Keratinocyte (primary cell): Measurements from ENCODE around the gene EGFLAM. TPM values are rescaled to one million over a fixed set of nuclear protein-coding genes. Genes with fewer than 3 reads are reported as not detected.

Source experiments
- DNase-seq: peaks from one replicate; pipeline ENCODE4 v3.0.0-alpha.2; 2011; ENCODE audit warnings: low read depth, missing footprints, low spot score
- FAIRE-seq: peaks from 2 replicates; lab custom pipeline; 2011; peaks lifted over from hg19 to GRCh38; lab: Jason Lieb, UNC
- H2AFZ ChIP-seq: 2 replicates; pipeline ENCODE4 v1.6.0; 2012; ENCODE audit warnings: low read length, control low read depth, inconsistent platforms; ENCODE audit not compliant: control insufficient read depth
- H3K27ac ChIP-seq: 2 replicates; pipeline ENCODE4 v1.5.1; 2011; ENCODE audit warnings: low read length; ENCODE audit not compliant: control insufficient read depth, insufficient read depth
- H3K27me3 ChIP-seq: 3 replicates; pipeline ENCODE4 v1.6.0; 2011; ENCODE audit warnings: low read length; ENCODE audit not compliant: control insufficient read depth, insufficient read depth; ENCODE audit errors: extremely low read depth
- H3K36me3 ChIP-seq, 2 experiments: 2 replicates in 1 of 2; 3 replicates in 1 of 2; pipeline ENCODE4 v1.5.1; 2011; ENCODE audit warnings: low read length in 2 of 2, mild to moderate bottlenecking in 1 of 2; ENCODE audit not compliant: control insufficient read depth in 2 of 2, insufficient read depth in 2 of 2; ENCODE audit errors: extremely low read depth in 1 of 2
- H3K4me1 ChIP-seq: 3 replicates; pipeline ENCODE4 v1.5.1; 2011; ENCODE audit warnings: low read length; ENCODE audit not compliant: control insufficient read depth, insufficient read depth; ENCODE audit errors: extremely low read depth
- H3K4me2 ChIP-seq: 3 replicates; pipeline ENCODE4 v1.6.0; 2011; ENCODE audit warnings: low read depth, low read length; ENCODE audit not compliant: control insufficient read depth, insufficient read depth; ENCODE audit errors: extremely low read depth
- H3K4me3 ChIP-seq, 3 experiments: fragments of 200-600 bp in 1 of 3; sonication (generic) in 1 of 3; 2 replicates in 2 of 3; 3 replicates in 1 of 3; pipeline ENCODE4 v1.5.1; 2011 to 2016; ENCODE audit warnings: low read length in 3 of 3, mild to moderate bottlenecking in 3 of 3, control low read depth in 2 of 3, inconsistent platforms in 1 of 3, low read depth in 1 of 3, mixed read lengths in 1 of 3, mixed run types in 1 of 3, moderate library complexity in 1 of 3; ENCODE audit not compliant: control insufficient read depth in 2 of 3, insufficient read depth in 2 of 3; ENCODE audit errors: extremely low read depth in 1 of 3
- H3K79me2 ChIP-seq: 2 replicates; pipeline ENCODE4 v1.6.0; 2012; ENCODE audit warnings: low read length; ENCODE audit not compliant: control insufficient read depth, insufficient read depth
- H3K9ac ChIP-seq: 3 replicates; pipeline ENCODE4 v1.6.0; 2011; ENCODE audit warnings: low read length; ENCODE audit not compliant: control insufficient read depth, insufficient read depth; ENCODE audit errors: extremely low read depth
- H3K9me1 ChIP-seq: 3 replicates; pipeline ENCODE4 v1.6.0; 2011; ENCODE audit warnings: low read length; ENCODE audit not compliant: control insufficient read depth, insufficient read depth; ENCODE audit errors: extremely low read depth
- H3K9me3 ChIP-seq: 2 replicates; pipeline ENCODE4 v1.5.1; 2012; ENCODE audit warnings: low read depth, low read length; ENCODE audit not compliant: control insufficient read depth
- H4K20me1 ChIP-seq: 3 replicates; pipeline ENCODE4 v1.6.0; 2011; ENCODE audit warnings: low read length; ENCODE audit not compliant: control insufficient read depth, insufficient read depth; ENCODE audit errors: extremely low read depth
- EZH2 ChIP-seq: IDR thresholded peaks from one replicate; pipeline ENCODE4 v1.6.1; 2012; ENCODE audit warnings: inconsistent platforms, mild to moderate bottlenecking, low read length, moderate library complexity
- dilution Hi-C: fragments of 300-500 bp; cut with MboI; formaldehyde crosslinking; loops from one replicate; pipeline ENCODE4 v1.7.0; 2020; ENCODE audit warnings: low sequenced_read_pairs; ENCODE audit not compliant: extremely low pct_ligation_motif_present
- polyA plus RNA-seq, 5 experiments: library from polyadenylated mRNA; depleted of rRNA in 3 of 5; stranded (reverse) in 3 of 5; stranded (forward) in 1 of 5; unstranded in 1 of 5; fragments of >200 nt; gene quantifications; 1 replicate in 1 of 5; 2 replicates in 3 of 5; 3 replicates in 1 of 5; pipeline versions ENCODE4 v1.2.1 to v1.2.3, GENCODE V29; 2011 to 2012; ENCODE audit warnings: missing spikeins in 2 of 5, low read depth in 1 of 5, low replicate concordance in 1 of 5
- TF ChIP-seq, protein P1 (sequence below), 3 experiments: IDR thresholded peaks in 1 of 3; conservative IDR thresholded peaks in 1 of 3; optimal IDR thresholded peaks in 1 of 3; 2 replicates in 2 of 3; 3 replicates in 1 of 3; pipeline versions ENCODE3 to v1.5.1; 2011; ENCODE audit warnings: low read length in 3 of 3, mild to moderate bottlenecking in 3 of 3, moderate library complexity in 2 of 3, control low read depth in 1 of 3, inconsistent platforms in 1 of 3; ENCODE audit not compliant: insufficient read depth in 2 of 3; ENCODE audit errors: extremely low read depth in 1 of 3

The EGFLAM gene
- polyA plus RNA-seq, 1 donor (not counting 4 experiments of a cell fraction or from before 2014, with no cell fraction given) = not detected

GRCh38 chr5:38422622-38423021 lies 164.3 kb downstream of the EGFLAM start:
- Histone ChIP-seq H3K79me2 (no peaks in the 10 kb centered on the region), H3K9me1 (no peaks in the 10 kb centered on the region), H3K27ac (no peak overlapping the region), H3K36me3 (no peaks in the 10 kb centered on the region), H2AFZ (no peak overlapping the region), H3K9me3 (no peaks in the 10 kb centered on the region), H4K20me1 (no peaks in the 10 kb centered on the region), H3K4me3 (no peak overlapping the region), H3K9ac (no peak overlapping the region), H3K4me1 (peaks cover 14% of the 10 kb centered on the region), H3K4me2 (no peak overlapping the region), H3K27me3 (peaks cover 5% of the 10 kb centered on the region)
- FAIRE-seq = no peak
- no peak for DNase-seq
- TF ChIP-seq EZH2 = no peak
- TF ChIP-seq, protein P1, sequence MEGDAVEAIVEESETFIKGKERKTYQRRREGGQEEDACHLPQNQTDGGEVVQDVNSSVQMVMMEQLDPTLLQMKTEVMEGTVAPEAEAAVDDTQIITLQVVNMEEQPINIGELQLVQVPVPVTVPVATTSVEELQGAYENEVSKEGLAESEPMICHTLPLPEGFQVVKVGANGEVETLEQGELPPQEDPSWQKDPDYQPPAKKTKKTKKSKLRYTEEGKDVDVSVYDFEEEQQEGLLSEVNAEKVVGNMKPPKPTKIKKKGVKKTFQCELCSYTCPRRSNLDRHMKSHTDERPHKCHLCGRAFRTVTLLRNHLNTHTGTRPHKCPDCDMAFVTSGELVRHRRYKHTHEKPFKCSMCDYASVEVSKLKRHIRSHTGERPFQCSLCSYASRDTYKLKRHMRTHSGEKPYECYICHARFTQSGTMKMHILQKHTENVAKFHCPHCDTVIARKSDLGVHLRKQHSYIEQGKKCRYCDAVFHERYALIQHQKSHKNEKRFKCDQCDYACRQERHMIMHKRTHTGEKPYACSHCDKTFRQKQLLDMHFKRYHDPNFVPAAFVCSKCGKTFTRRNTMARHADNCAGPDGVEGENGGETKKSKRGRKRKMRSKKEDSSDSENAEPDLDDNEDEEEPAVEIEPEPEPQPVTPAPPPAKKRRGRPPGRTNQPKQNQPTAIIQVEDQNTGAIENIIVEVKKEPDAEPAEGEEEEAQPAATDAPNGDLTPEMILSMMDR (optimal IDR thresholded peaks at IDR 0.05 in 1 of 3, IDR thresholded peaks at IDR 0.05 in 1 of 3, conservative IDR thresholded peaks at IDR 0.05 in 1 of 3; ENCODE audit: extremely low read depth in 1 of 3, insufficient read depth in 2 of 3, low read length in 3 of 3) = no peak
- dilution Hi-C loops = no loop called here

DNA sequence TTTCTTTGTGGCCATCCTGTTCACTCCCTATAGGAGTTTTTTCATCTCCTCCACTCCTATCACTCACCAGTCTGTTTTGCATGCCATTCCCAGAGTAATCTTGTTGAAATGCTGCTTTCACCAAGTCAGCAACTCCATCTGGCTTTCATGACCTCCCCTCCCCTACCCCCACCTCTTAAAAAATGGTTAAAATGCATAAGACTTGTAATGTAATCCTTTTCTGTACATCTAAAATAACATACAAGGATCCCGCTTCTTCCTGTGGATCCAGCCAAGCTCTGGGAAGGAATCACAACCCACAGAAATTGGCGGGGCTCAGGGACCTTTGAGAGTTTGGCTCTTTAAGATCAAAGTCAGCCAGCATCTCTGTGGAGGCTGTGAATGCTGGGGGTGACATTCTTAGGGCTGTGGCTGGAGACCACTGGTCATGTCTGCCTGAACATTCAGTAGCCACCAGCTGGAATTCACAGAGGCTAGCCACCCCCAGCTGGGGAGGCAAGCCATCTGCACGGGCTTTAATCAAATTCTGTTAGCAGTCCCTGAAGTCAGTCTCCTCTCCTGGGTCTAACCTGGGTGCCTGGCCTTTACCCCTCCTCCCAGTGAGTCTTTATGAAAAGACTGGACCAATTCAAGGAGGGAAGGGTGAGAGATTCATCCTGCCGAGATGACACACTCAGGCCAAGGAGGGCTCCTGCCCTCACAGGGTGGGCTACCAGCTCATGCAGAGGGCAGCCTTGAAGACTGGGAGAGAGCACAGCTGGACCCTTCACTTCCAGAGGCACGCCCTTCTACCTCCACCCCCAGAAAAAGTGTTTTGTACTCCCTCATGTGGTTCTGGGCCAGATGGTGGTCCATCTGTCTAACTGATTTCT lies 165.2 kb downstream of the EGFLAM start:
- Histone ChIP-seq H3K36me3 (no peaks in the 10 kb centered on the region), H3K9me3 (no peaks in the 10 kb centered on the region), H3K4me2 (no peak overlapping the region), H2AFZ (no peak overlapping the region), H3K79me2 (no peaks in the 10 kb centered on the region), H3K9me1 (no peaks in the 10 kb centered on the region), H4K20me1 (no peaks in the 10 kb centered on the region), H3K4me3 (no peak overlapping the region), H3K27me3 (no peaks in the 10 kb centered on the region), H3K9ac (no peak overlapping the region), H3K27ac (no peak overlapping the region), H3K4me1 (peaks cover 19% of the 10 kb centered on the region)
- no peak for TF ChIP-seq EZH2
- TF ChIP-seq, protein P1 (optimal IDR thresholded peaks at IDR 0.05 in 1 of 3, IDR thresholded peaks at IDR 0.05 in 1 of 3, conservative IDR thresholded peaks at IDR 0.05 in 1 of 3; ENCODE audit: extremely low read depth in 1 of 3, insufficient read depth in 2 of 3, low read length in 3 of 3) = no peak
- DNase-seq = no peak
- FAIRE-seq = no peak
- dilution Hi-C loops = no loop called here
